Activated T-cell treated with anti-CD3 and anti-CD28 coated beads, Interleukin-2, amount 50 U/mL, for 72 hours (primary cell): ENCODE measurements around the gene MYO19. TPM values are rescaled to one million over a fixed set of nuclear protein-coding genes. Genes with fewer than 3 reads are reported as not detected.
"Not testable (repeated sequence)": the region's sequence is repeated elsewhere in the genome, so short reads cannot be mapped to it uniquely, and the experiment has no call there.

Source experiments
- ATAC-seq, 2 donors: fragments of 150-1000 bp; cut with Tn5 transposase; replicated peaks in 1 of 2; 2 replicates each; pipeline ENCODE4 v1.10.0; 2021; ENCODE audit warnings: moderate library complexity in 2 of 2, mild to moderate bottlenecking in 1 of 2
- DNase-seq, 2 donors: peaks; one replicate each; pipeline ENCODE4 v3.0.0; 2021 to 2022; ENCODE audit warnings: mixed read lengths in 1 of 2
- H3K27ac Mint-ChIP-seq: one replicate; pipeline ENCODE4 v1.8.0; 2022; ENCODE audit warnings: mild to moderate bottlenecking, moderate library complexity, mixed read lengths
- H3K27me3 Mint-ChIP-seq: one replicate; pipeline ENCODE4 v1.8.0; 2022; ENCODE audit warnings: low read depth, mixed read lengths
- H3K36me3 Mint-ChIP-seq, 2 donors: one replicate each; pipeline ENCODE4 v1.8.0; 2022; ENCODE audit warnings: mixed read lengths in 2 of 2, mild to moderate bottlenecking in 1 of 2; ENCODE audit not compliant: insufficient read depth in 2 of 2
- H3K4me1 Mint-ChIP-seq: one replicate; pipeline ENCODE4 v1.8.0; 2022; ENCODE audit warnings: low read depth, mixed read lengths
- H3K4me3 Mint-ChIP-seq, 2 donors: one replicate each; pipeline ENCODE4 v1.8.0; 2022; ENCODE audit warnings: mild to moderate bottlenecking in 2 of 2, mixed read lengths in 2 of 2, moderate library complexity in 2 of 2
- H3K9me3 Mint-ChIP-seq, 2 donors: one replicate each; pipeline ENCODE4 v1.8.0; 2022; ENCODE audit warnings: mixed read lengths in 2 of 2
- total RNA-seq, 2 donors: library from RNA; stranded (reverse); gene quantifications; one replicate each; pipeline ENCODE4 v1.2.3, GENCODE V29; 2022

The MYO19 gene
- total RNA-seq, 2 donors from 2014 or later = 101 to 118 TPM

DNA sequence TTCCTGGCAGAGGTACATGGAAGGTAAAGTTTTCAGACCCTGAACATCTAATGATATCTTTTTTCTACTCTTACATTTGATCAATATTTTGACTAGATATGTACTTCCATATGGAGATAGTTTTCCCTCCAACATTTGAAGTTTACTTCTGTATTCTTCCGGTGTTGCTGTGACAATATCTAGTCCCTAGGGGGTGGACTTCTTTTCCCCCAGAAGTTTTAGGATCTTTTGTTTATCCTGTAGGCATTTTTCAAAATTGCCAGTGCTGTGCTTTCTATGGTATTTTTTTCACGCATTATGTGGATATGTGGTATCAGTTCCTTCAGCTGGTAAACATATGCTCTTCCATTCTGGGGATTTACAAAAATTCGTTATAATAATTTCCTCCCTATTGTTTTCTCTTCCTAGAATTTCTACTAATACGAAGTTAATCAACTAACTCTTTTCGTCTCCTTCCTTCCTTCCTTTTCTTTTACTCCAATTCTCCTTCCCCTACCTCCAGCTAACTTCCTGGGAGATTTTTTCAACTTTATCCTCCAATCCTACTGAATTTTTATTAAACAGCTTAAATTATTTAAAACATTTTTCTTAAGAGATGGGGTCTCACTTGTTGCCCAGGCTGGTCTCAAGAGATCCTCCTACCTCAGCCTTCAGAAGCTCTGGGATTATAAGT lies 74.3 kb downstream of the MYO19 start:
- H3K27me3 Mint-ChIP-seq = peaks cover 26% of the 10 kb centered on the region

DNA sequence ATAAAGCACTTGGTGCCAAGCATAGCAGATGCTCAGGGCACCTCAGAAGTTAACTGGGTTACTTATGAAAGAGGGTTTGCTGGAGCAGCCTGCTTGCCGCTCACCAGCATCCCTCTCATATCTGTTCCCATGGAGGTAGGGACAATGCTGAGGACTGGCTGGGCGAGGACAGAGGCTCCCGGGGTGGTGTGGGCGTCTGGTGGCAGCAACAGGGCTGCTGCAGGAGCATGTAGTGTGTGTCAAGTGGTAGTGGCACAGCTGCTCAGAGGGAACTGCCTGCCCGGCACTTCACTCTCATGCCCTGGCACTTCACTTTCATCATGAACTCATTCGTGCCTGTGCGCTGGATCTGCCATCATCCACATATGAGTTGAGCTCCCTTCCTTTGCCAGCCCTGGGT lies 75.1 kb downstream of the MYO19 start:
- no peaks in the 10 kb centered on the region for H3K9me3 Mint-ChIP-seq
- H3K27ac Mint-ChIP-seq = no peak overlapping the region
- no peaks in the 10 kb centered on the region for H3K36me3 Mint-ChIP-seq
- H3K27me3 Mint-ChIP-seq = peaks cover 20% of the 10 kb centered on the region
- H3K4me1 Mint-ChIP-seq = no peaks in the 10 kb centered on the region
- DNase-seq (no peak), ATAC-seq (no peak)
- H3K4me3 Mint-ChIP-seq = no peak overlapping the region

More for the DNA sequence above, 74.3 kb downstream of the MYO19 start:
- Mint-ChIP-seq H3K4me1 (no peaks in the 10 kb centered on the region), H3K36me3 (no peaks in the 10 kb centered on the region), H3K27ac (no peak overlapping the region), H3K4me3 (no peak overlapping the region), H3K9me3 (no peaks in the 10 kb centered on the region)
- ATAC-seq = no peak
- no peak for DNase-seq

DNA sequence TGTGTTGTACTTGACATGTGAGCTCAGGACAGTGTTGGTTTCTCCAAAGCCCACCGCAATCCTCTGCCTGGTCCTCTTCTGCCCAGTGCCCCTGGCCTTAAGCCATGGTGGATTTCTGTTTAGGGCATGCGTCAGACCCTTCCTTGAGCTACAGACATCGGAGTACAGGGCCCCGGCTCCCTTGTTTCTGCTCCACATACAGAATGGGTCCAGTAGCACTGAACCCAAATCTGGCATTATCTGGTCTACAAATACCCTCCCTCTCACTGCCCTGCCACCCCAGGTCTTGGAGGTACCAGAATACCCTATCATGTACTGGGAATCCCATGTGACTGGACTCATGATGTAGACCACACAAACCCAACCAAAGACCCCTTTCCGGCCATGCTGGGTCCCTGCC lies 75.6 kb downstream of the MYO19 start:
- no peak for ATAC-seq
- Mint-ChIP-seq H3K4me3 (no peak overlapping the region), H3K27me3 (peaks cover 20% of the 10 kb centered on the region), H3K4me1 (no peaks in the 10 kb centered on the region), H3K27ac (no peak overlapping the region), H3K36me3 (no peaks in the 10 kb centered on the region), H3K9me3 (no peaks in the 10 kb centered on the region)
- DNase-seq = no peak

DNA sequence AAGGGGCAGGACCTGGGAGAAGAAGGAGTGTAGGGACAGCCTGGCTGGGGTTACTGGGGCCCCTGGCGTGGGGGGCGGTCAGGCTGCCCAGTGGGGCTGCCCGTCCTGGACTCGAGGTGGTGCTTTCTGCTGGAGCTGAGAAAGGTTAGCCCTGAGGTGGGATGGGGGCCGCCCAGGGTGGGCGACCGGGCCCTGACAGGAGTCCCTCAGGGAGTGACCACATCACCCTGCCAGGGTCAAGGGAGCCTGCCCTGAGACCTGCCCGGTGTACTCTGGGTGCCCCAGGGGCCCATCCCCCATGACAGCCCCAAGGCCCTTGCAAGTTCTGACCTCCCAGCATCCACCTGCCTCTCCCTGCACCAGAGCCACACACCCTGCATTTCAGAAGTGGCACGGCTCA lies 77.0 kb downstream of the MYO19 start:
- H3K9me3 Mint-ChIP-seq, H3K4me1 Mint-ChIP-seq, H3K36me3 Mint-ChIP-seq, H3K27ac Mint-ChIP-seq, ATAC-seq, H3K4me3 Mint-ChIP-seq, DNase-seq: not testable (repeated sequence)
- H3K27me3 Mint-ChIP-seq = peaks cover 11% of the 10 kb centered on the region

DNA sequence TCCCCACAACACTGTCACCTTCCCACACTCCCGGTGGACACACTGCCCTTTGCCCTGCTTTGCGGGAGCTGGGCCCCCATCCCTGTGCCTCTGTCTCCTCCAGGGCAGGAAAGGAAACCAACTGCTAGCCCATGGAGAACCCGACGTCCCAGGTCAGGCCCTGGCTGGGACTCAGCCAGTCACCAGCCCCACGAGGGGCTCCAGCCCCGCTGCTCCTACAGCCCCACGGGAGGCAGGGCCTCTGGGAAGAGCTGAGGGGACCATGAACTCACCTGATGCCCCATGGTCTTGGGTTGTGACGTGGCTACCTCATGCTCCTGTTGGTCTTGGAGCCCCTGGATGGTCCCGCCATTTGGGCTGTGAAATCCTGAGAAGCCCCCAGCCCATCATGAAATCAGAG lies 81.8 kb downstream of the MYO19 start:
- ATAC-seq, H3K4me1 Mint-ChIP-seq, H3K4me3 Mint-ChIP-seq, H3K27me3 Mint-ChIP-seq, H3K36me3 Mint-ChIP-seq, H3K27ac Mint-ChIP-seq, DNase-seq, H3K9me3 Mint-ChIP-seq: not testable (repeated sequence)

DNA sequence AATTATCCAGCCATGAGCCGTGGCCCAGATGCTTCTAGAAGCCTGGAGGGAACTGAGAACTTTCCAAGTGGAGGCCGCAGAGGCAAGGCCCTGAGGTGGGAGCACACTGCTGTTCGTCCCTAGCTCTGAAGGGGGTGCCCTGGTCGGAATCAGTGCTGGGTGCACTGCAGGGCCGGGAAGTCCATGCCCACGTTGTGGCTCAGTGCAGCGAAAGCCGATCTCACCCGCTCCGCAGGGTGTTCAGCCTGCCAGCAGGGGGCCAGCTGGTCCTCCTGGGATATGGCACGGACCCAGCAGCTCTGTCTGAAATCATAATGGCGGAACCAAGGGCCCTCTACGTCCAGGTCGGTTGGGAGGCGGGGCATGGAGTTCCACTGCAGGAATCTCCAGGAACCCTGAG lies 84.7 kb downstream of the MYO19 start:
- not testable (repeated sequence) for DNase-seq, H3K27ac Mint-ChIP-seq, H3K4me1 Mint-ChIP-seq, H3K9me3 Mint-ChIP-seq, H3K4me3 Mint-ChIP-seq, H3K27me3 Mint-ChIP-seq, ATAC-seq, H3K36me3 Mint-ChIP-seq

Other genes with a start within 250 kb of the MYO19 start
- 1 to 10 TPM in 1 of 2 donors, not detected in 1; 7.2 TPM for gene TBC1D3G, start 211.0 kb downstream of the MYO19 start, total RNA-seq
- gene TBC1D3H, start 146.4 kb downstream of the MYO19 start, total RNA-seq = not detected
- gene ZNHIT3, start 48.2 kb downstream of the MYO19 start, total RNA-seq = 10 to 100 TPM; 49.5 to 54.9 TPM
- 1 to 10 TPM; 6.3 to 7.4 TPM for gene PIGW, start 119 bp upstream of the MYO19 start, total RNA-seq
- 100 to 1,000 TPM; 156 to 173 TPM for gene GGNBP2, start 10.1 kb upstream of the MYO19 start, total RNA-seq
- 10 to 100 TPM; 10.4 to 14.9 TPM for gene DHRS11, start 57.0 kb upstream of the MYO19 start, total RNA-seq
- gene MRM1, start 66.7 kb upstream of the MYO19 start, total RNA-seq = 1 to 10 TPM; 8.0 to 8.8 TPM